ENCODE measurements around the gene DCBLD1. TPM values are rescaled to one million over a fixed set of nuclear protein-coding genes. Genes with fewer than 3 reads are reported as not detected.
A peak's percentile ranks its signal among the peaks of the same experiment; 100 is the strongest.

The DCBLD1 gene
- total and polyA plus RNA-seq, 2 experiments from 2014 or later = 25.1 to 38.4 TPM

DNA sequence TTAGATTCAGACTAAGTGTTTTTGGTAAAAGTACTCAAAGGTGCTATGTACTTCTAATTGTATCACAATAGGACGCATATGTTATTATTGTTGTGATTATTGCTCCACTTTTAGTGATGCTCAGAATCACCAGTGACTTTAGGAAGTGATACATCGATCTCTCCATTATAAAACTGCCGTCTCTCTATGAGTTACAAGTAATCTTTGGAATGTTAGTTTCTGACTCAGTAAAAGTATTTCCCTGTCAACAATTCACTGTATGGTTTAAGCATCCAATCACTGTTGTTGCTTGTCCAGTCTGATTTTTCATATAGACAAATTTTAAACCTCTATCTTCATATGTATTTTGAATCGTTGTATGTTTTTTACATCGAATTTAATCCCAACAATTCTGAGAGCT, 9.4 kb downstream of the DCBLD1 start:
- H3K4me2 ChIP-seq (ENCODE audit: unreplicated experiment) = peak overlapping the region; percentile 33
- no peaks in the 10 kb centered on the region for H3K9me2 ChIP-seq (ENCODE audit: insufficient read depth)
- no peaks in the 10 kb centered on the region for H4K20me1 ChIP-seq (ENCODE audit: insufficient read depth)
- 38 to 47% methylated on average over 5 of the region's 5 CpGs for WGBS, 2 experiments (ENCODE audit: low coverage in 1 of 2, low lambda C conversion rate in 2 of 2, missing lambda C conversion rate in 2 of 2)
- no peaks in the 10 kb centered on the region for H3K36me3 ChIP-seq (ENCODE audit: low read depth)
- no peaks in the 10 kb centered on the region for H3K27me3 ChIP-seq (replicated peaks; ENCODE audit: insufficient read depth)
- peaks cover 35% of the 10 kb centered on the region for H3F3A ChIP-seq (ENCODE audit: insufficient read depth)
- in situ Hi-C loops (cut with MboI) = no loop called here
- H2AFZ ChIP-seq = no peak overlapping the region
- peaks cover 94% of the 10 kb centered on the region for H3K79me2 ChIP-seq (ENCODE audit: insufficient read depth)
- H3K9ac ChIP-seq = no peak overlapping the region; the same call in 1 of the 2 replicates
- peak; percentile 79 for DNase-seq
- H3K27ac ChIP-seq = peak overlapping the region; percentile 58
- TF ChIP-seq EZH2 (IDR thresholded peaks at IDR 0.05; ENCODE audit: insufficient read depth, poor library complexity, severe bottlenecking) = no peak
- no peak for TF ChIP-seq EZH2phosphoT487 (IDR thresholded peaks at IDR 0.05; ENCODE audit: insufficient read depth, low read depth)
- no peak overlapping the region; the same call in 1 of the 2 replicates for H3K4me3 ChIP-seq
- no peaks in the 10 kb centered on the region for H3K9me3 ChIP-seq (ENCODE audit: low read depth)
- H3K4me1 ChIP-seq (ENCODE audit: insufficient read depth) = peaks cover 52% of the 10 kb centered on the region

GRCh38 chr6:117493470-117493869, 11.0 kb downstream of the DCBLD1 start:
- Histone ChIP-seq H3K9me2 (ENCODE audit: insufficient read depth) (no peaks in the 10 kb centered on the region), H3K4me1 (ENCODE audit: insufficient read depth) (peaks cover 68% of the 10 kb centered on the region), H3K4me3 (no peak overlapping the region), H3K9ac (no peak overlapping the region), H3K9me3 (ENCODE audit: low read depth) (no peaks in the 10 kb centered on the region), H3K4me2 (ENCODE audit: unreplicated experiment) (peak overlapping the region; percentile 67), H3K36me3 (ENCODE audit: low read depth) (no peaks in the 10 kb centered on the region), H2AFZ (no peak overlapping the region), H3K79me2 (ENCODE audit: insufficient read depth) (peaks cover 85% of the 10 kb centered on the region), H4K20me1 (ENCODE audit: insufficient read depth) (no peaks in the 10 kb centered on the region), H3F3A (ENCODE audit: insufficient read depth) (peaks cover 50% of the 10 kb centered on the region), H3K27ac (no peak overlapping the region), H3K27me3 (replicated peaks; ENCODE audit: insufficient read depth) (no peaks in the 10 kb centered on the region)
- WGBS, 2 experiments (ENCODE audit: low coverage in 1 of 2, low lambda C conversion rate in 2 of 2, missing lambda C conversion rate in 2 of 2) = 96 to 100% methylated on average over 2 of the region's 2 CpGs
- TF ChIP-seq EZH2 (IDR thresholded peaks at IDR 0.05; ENCODE audit: insufficient read depth, poor library complexity, severe bottlenecking) (no peak), EZH2phosphoT487 (IDR thresholded peaks at IDR 0.05; ENCODE audit: insufficient read depth, low read depth) (no peak)
- in situ Hi-C loops (cut with MboI) = no loop called here
- no peak for DNase-seq

GRCh38 chr6:117494283-117494682, 11.8 kb downstream of the DCBLD1 start:
- DNase-seq = no peak
- Histone ChIP-seq H2AFZ (no peak overlapping the region), H3K9me3 (ENCODE audit: low read depth) (no peaks in the 10 kb centered on the region), H3K36me3 (ENCODE audit: low read depth) (no peaks in the 10 kb centered on the region), H3K79me2 (ENCODE audit: insufficient read depth) (peaks cover 81% of the 10 kb centered on the region), H3K4me2 (ENCODE audit: unreplicated experiment) (peak overlapping the region; percentile 67), H3K9me2 (ENCODE audit: insufficient read depth) (no peaks in the 10 kb centered on the region), H4K20me1 (ENCODE audit: insufficient read depth) (no peaks in the 10 kb centered on the region), H3K4me1 (ENCODE audit: insufficient read depth) (peaks cover 75% of the 10 kb centered on the region), H3K9ac (0 out of 2 replicates have a peak overlapping the region, but pooled peaks have one; percentile 70), H3K27me3 (replicated peaks; ENCODE audit: insufficient read depth) (no peaks in the 10 kb centered on the region), H3K4me3 (no peak overlapping the region), H3K27ac (peak overlapping the region; percentile 93), H3F3A (ENCODE audit: insufficient read depth) (peaks cover 58% of the 10 kb centered on the region)
- 94 to 99% methylated on average over 2 of the region's 2 CpGs for whole genome bisulfite sequencing, 2 experiments (ENCODE audit: low coverage in 1 of 2, low lambda C conversion rate in 2 of 2, missing lambda C conversion rate in 2 of 2)
- TF ChIP-seq EZH2 (IDR thresholded peaks at IDR 0.05; ENCODE audit: insufficient read depth, poor library complexity, severe bottlenecking) (no peak), EZH2phosphoT487 (IDR thresholded peaks at IDR 0.05; ENCODE audit: insufficient read depth, low read depth) (no peak)
- in situ Hi-C loops (cut with MboI) = no loop called here

DNA sequence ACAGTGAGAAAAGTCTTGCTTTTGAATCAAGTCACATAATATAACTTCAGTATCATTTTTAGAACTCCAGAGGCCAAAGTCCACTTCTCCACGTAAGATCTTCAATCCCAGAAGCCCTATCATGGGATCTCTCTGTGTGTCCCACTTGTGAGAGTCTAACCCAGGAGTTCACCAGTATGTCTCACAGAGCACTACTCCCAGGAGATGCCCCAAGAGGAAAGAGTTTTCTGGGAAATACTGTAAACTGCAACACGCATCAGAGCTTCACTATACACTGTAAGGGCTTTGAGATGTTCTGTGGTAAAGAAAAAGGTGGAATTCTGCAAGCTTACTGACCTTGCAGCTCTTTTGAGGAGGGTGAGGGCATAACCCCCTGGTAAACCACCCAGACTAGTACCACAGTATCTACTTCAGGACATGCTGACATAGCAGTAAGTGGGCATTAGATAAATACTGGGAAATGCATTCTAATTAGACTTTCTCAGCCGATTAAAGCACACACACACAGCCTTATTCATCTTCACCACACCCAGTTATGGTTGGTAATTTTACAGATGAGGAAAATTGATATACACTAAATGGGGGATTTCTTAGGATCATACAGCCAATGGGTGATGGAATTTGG, 12.3 kb downstream of the DCBLD1 start:
- Histone ChIP-seq H3K27ac (peak overlapping the region; percentile 93), H3K4me2 (ENCODE audit: unreplicated experiment) (peak overlapping the region; percentile 67)
- DNase-seq = no peak

More for the DNA sequence above, 12.3 kb downstream of the DCBLD1 start:
- Histone ChIP-seq H3K4me3 (no peak overlapping the region), H2AFZ (no peak overlapping the region), H4K20me1 (ENCODE audit: insufficient read depth) (no peaks in the 10 kb centered on the region), H3K79me2 (ENCODE audit: insufficient read depth) (peaks cover 81% of the 10 kb centered on the region), H3K9ac (peak overlapping the region; percentile 70; the same call in 1 of the 2 replicates), H3F3A (ENCODE audit: insufficient read depth) (peaks cover 63% of the 10 kb centered on the region), H3K36me3 (ENCODE audit: low read depth) (no peaks in the 10 kb centered on the region), H3K27me3 (replicated peaks; ENCODE audit: insufficient read depth) (no peaks in the 10 kb centered on the region), H3K9me2 (ENCODE audit: insufficient read depth) (no peaks in the 10 kb centered on the region), H3K4me1 (ENCODE audit: insufficient read depth) (peaks cover 75% of the 10 kb centered on the region), H3K9me3 (ENCODE audit: low read depth) (no peaks in the 10 kb centered on the region)
- in situ Hi-C loops (cut with MboI) = no loop called here
- WGBS, 2 experiments (ENCODE audit: low coverage in 1 of 2, low lambda C conversion rate in 2 of 2, missing lambda C conversion rate in 2 of 2) = 91 to 96% methylated on average over 3 of the region's 3 CpGs
- TF ChIP-seq EZH2phosphoT487 (IDR thresholded peaks at IDR 0.05; ENCODE audit: insufficient read depth, low read depth) (no peak), EZH2 (IDR thresholded peaks at IDR 0.05; ENCODE audit: insufficient read depth, poor library complexity, severe bottlenecking) (no peak)

Data from GM23248 (cell line).